Right lobe of liver (tissue), 4 donors: ENCODE results near the gene GREM1.

Experiments
- POLR2A ChIP-seq: fragments of 450-650 bp; IDR thresholded peaks from one replicate; pipeline ENCODE4 v1.6.1; 2017; ENCODE audit warnings: antibody characterized with exemption, mild to moderate bottlenecking
- TF ChIP-seq, protein P1 (sequence below), 4 donors: fragments of 200-600 bp in 3 of 4; fragments of 450-650 bp in 1 of 4; IDR thresholded peaks; one replicate each; pipeline versions ENCODE4 v1.5.1 to v1.8.0; 2016 to 2022; ENCODE audit warnings: antibody characterized with exemption in 4 of 4, mild to moderate bottlenecking in 2 of 4
- donor health status: DM: no; HTN: no; CAD: no.
- donor health status: DM: no; HTN: no; CAD: no.
- donor health status: DM: no; HTN: yes; CAD: no.

DNA sequence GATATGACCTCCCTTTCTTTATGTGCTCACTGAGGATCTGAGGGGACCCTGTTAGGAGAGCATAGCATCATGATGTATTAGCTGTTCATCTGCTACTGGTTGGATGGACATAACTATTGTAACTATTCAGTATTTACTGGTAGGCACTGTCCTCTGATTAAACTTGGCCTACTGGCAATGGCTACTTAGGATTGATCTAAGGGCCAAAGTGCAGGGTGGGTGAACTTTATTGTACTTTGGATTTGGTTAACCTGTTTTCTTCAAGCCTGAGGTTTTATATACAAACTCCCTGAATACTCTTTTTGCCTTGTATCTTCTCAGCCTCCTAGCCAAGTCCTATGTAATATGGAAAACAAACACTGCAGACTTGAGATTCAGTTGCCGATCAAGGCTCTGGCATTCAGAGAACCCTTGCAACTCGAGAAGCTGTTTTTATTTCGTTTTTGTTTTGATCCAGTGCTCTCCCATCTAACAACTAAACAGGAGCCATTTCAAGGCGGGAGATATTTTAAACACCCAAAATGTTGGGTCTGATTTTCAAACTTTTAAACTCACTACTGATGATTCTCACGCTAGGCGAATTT, 14.9 kb downstream of the GREM1 start:
- TF ChIP-seq, protein P1, sequence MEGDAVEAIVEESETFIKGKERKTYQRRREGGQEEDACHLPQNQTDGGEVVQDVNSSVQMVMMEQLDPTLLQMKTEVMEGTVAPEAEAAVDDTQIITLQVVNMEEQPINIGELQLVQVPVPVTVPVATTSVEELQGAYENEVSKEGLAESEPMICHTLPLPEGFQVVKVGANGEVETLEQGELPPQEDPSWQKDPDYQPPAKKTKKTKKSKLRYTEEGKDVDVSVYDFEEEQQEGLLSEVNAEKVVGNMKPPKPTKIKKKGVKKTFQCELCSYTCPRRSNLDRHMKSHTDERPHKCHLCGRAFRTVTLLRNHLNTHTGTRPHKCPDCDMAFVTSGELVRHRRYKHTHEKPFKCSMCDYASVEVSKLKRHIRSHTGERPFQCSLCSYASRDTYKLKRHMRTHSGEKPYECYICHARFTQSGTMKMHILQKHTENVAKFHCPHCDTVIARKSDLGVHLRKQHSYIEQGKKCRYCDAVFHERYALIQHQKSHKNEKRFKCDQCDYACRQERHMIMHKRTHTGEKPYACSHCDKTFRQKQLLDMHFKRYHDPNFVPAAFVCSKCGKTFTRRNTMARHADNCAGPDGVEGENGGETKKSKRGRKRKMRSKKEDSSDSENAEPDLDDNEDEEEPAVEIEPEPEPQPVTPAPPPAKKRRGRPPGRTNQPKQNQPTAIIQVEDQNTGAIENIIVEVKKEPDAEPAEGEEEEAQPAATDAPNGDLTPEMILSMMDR (IDR thresholded peaks at IDR 0.05) = no peak
- TF ChIP-seq POLR2A = no peak
